IPS DF 19.7 (cell line): ENCODE data around the gene SSH3.

ENCODE experiments used
- DNase-seq: peaks from one replicate; pipeline ENCODE4 v3.0.0-alpha.2; 2013; ENCODE audit warnings: low read depth, low spot score

The SSH3 gene

DNA sequence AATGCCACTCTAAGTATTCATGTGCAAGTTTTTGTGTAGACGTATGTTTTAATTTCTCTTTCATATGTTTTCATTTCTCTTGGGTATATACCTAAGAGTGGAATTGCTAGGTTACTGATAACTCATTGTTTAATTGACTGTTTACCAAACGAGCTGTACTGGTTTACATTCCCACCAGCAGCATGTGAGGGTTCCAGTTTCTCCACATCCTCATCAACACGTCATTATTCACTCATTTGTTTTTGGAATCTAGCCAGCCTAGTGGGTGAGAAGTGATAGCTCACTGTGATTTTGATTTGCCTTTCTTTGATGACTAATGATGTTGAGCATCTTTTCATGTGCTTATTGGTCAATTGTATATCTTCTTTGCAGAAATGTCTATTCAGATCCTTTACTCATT is 10.2 kb upstream of the SSH3 start:
- DNase-seq, result no peak

DNA sequence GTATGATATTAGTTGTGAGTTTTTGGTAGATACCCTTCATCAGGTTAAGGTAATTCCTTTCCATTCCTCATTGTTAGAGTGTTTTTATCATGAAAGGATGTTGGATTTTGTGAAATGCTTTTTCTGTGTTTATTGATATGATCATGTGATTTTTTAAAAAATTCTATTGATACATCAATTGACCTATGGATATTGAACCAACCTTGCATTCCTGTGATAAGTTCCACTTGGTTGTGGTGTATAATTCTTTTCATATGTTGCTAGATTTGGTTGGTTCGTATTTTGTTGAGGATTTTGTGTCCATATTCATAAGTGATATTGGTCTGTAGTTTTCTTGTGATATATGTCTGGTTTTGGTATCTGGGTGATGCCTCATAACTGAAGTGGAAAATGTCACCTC is 7.5 kb upstream of the SSH3 start:
- no peak for DNase-seq

DNA sequence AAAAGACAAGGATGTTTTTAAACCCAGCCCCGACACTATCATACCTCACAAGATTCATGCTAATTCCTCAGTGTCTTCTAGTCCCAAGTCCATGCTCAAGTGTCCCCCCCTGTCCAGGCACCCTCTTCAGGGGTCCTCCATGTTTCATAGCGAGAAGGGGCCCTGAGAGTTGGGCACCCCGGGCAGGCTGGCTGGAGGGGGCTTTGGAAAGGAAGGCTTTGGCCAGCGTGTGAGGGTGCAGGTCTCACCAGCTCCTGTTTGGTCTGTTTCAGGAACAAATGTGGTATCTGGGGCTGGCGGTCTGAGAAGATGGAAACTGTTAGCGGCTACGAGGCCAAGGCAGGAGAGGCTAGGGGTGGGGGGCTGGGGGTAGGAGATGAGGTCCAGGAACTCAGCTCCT is 4.5 kb upstream of the SSH3 start:
- DNase-seq, result no peak

DNA sequence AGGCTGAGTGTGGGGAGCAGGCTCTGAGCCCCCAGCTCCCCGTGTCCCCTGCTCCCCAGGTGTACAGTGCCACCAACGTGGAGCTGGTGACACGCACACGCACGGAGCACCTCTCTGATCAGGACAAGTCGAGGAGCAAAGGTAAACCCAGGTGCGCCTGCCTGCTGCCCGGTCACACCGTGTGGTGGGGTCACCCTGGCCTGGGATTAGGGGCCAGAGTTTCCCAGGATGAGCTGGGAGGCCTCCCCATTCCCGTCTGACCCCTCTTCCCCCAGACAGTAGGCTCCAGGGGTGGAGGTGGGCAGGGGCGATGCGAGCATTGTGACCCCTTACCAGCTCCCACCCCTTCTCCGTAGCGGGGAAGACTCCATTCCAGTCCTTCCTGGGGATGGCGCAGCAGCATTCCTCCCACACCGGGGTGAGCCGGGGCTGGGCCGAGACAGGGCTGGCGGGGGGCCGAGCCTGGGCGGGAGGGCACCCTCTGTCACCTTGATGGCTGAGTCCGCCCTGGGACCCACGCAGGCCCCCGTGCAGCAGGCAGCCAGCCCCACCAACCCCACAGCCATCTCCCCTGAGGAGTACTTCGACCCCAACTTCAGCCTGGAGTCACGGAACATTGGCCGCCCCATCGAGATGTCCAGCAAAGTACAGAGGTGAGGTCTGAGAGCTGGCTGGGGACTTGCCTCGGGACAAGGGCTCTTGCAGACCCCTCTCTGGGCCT is 3.7 kb upstream of the SSH3 start:
- no peak for DNase-seq

DNA sequence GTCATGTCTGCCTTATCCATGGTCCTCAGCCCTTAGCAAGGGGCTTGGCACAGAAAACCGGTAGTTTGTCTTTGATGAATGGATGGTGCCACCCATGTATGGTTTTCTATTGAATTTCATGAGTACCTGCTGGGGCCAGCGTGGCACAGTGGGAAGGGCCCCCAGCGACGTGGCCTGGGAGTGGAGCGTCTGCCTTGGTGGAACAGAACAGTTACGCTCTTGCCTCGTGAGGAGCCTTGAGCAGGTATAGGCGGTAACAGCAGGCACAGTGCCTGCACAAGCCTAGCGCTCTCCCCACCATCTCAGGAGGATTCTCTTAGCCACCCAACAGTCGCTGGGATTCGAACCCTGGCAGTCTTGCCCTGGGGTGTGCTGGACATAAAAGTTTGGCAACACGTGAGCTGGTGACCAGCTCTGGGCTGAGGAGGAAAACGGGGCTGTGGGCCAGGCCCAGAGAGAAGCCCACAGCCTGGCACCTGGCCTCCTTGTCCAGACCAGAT is 3.0 kb upstream of the SSH3 start:
- DNase-seq, result no peak

DNA sequence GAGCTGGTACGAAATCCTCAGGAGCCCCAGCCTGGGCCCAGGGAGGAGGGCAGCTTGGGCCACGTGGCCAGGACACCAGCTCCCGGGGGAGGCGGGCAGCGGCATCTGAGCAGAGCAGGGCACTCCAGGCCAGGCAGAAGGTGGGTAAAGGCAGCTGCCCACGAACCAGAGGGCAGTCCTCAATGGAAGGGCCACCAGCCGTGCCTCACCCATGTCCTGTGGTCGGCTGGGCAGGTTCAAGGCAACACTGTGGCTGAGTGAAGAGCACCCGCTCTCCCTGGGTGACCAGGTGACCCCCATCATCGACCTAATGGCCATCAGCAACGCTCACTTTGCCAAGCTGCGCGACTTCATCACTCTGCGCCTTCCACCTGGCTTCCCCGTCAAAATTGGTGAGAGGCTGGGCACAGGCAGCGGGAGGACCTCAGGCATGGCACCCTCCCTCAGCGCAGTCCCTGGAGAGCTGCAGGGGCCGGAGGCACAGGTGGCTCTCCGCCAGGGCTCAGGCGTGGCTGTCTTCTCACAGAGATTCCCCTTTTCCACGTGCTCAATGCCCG is 2.5 kb upstream of the SSH3 start:
- no peak for DNase-seq

DNA sequence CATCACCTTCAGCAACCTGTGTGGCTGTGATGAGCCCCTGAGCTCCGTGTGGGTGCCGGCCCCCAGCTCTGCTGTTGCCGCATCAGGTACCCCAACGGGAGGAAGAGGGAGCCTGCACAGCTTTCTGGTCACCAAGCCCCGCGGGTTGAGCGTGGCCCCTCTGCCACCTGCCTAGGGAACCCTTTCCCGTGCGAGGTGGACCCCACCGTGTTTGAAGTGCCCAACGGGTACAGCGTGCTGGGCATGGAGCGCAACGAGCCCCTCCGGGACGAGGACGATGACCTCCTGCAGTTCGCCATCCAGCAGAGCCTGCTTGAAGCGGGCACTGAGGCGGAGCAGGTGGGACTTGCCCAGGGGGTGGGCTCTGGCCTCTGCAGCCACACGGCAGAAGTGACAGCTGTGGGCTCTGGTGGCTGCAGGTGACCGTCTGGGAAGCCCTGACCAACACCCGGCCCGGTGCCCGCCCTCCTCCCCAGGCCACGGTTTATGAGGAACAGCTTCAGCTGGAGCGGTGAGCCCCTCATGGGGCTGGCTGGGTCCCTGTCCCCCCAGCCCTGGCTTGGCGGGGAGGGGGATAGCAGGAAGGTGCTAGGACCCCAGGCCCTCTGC is 1.9 kb upstream of the SSH3 start:
- DNase-seq, result no peak

DNA sequence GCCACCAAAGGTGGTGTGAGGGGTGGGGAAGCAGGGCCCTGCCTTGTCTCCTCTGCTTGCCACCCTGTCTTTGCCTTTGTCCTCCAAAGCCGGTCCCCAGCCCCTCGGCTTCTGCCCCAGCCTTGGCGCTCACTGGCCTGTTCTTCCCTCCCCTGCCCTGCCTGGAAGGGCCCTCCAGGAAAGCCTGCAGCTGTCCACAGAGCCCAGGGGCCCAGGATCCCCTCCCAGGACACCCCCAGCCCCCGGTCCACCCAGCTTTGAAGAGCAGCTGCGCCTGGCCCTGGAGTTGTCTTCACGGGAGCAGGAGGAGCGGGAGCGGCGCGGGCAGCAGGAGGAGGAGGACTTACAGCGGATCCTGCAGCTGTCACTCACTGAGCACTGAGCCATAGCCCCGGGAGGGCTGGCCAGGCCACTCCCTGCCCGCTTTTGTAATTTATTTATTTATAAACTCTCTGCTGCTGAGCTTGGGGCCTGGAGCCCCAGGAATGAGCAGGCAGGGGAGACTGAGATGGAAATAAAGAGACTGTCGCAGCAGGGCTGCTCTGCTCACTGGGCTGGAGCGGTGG is 1.3 kb upstream of the SSH3 start:
- no peak for DNase-seq

DNA sequence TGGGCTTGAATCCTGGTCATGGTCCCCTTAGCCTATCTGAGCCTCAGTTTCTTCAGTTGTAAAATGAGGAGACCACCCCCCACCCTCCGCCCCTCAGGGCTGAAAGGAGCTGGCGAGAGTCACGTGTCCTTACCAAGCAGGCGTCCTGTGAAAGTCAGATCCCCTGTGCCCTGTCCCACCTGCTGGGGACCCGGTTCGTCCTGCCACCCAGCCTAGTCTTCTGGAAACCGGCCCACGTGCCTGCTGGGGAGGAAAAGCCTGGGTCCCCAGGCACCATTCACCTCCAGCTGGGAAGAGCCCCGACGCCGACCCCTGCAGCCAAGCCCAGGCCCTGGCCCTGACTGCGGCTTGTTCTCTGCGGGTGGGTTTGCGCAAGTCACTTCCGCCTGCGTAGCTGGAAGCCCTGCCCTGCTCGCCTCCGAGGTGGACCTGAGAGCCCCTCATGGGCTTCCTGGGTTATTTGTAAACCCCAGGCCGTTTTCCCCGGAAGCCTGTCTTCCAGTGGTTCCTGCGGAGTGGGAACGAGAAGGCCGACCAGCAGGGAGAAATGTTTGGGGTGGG is 679 bp upstream of the SSH3 start:
- DNase-seq, result no peak

DNA sequence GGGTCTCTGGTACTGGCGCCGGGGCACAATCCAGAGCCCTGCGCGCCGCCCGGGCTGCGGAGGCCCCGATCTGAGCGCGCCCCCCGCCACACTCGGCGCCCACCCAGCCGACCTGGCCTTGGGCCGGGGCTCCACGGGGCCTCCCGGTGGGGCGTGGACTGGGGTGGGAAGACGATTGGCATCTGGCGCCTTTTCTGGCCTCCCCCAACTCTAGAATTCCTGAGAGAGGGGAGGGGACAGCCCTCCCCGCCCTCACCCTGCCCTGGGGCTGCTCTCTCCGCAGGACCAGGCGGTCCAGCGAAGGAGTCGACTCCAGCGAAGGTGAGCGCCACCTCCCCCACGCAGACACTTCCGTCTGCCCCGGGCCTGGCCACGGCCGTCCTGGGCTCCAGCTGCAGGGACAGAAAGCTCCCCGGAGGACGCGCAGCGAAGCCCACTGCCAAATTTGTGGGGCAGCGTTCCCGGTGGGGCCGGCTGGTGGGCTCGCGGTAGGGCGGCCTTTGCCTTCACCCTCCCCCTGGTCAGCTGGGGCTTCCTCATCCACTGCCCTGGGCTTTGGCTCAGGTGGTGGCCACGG is 593 bp downstream of the SSH3 start:
- DNase-seq, result no peak

DNA sequence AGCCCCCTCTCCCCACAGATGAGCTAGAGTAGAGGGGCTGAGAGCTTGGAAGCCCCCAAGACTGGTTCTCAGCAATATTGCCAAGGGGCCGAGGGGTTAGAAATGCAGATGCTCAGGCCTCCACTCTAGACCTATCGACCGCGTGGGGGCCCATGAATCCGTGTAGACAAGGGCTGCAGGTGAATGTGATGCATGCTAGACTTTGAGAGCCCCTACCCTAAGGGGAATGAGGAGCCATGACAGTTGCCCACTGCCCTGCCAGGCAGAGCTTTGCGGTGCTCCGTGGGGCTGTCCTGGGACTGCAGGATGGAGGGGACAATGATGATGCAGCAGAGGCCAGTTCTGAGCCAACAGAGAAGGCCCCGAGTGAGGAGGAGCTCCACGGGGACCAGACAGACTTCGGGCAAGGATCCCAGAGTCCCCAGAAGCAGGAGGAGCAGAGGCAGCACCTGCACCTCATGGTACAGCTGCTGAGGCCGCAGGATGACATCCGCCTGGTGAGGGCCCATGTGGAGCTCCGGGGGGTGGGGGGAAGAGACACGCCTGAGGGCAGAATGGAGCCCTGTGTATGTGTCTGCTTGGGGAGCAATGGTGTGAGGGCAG is 1.3 kb downstream of the SSH3 start:
- DNase-seq, result no peak

DNA sequence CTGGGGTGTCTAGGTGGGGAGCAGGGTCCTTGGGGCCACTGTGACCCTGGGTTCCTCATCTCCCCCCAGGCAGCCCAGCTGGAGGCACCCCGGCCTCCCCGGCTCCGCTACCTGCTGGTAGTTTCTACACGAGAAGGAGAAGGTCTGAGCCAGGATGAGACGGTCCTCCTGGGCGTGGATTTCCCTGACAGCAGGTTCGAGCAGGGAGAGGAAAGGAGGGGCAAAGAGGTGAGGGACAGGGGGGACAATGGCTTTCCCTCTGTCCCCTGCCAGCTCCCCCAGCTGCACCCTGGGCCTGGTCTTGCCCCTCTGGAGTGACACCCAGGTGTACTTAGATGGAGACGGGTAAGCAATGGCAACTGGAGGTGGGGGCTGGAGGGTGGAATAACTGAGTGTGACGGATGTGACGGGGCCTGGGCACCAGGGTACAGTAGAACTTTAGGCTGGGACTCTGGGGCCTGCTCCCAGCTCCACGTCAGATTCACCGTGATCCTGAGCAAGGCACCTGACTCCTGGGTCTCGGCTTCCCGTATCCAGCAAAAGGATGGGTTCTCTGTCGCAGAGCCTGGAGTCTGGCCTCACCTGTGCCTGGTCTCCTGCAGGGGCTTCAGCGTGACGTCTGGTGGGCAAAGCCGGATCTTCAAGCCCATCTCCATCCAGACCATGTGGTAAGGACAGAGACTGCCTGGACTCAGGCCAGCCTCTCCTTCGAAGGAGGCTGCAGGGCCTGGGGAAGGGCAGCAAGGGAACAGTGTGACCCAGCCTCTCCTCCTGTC is 3.6 kb downstream of the SSH3 start:
- DNase-seq, result no peak

DNA sequence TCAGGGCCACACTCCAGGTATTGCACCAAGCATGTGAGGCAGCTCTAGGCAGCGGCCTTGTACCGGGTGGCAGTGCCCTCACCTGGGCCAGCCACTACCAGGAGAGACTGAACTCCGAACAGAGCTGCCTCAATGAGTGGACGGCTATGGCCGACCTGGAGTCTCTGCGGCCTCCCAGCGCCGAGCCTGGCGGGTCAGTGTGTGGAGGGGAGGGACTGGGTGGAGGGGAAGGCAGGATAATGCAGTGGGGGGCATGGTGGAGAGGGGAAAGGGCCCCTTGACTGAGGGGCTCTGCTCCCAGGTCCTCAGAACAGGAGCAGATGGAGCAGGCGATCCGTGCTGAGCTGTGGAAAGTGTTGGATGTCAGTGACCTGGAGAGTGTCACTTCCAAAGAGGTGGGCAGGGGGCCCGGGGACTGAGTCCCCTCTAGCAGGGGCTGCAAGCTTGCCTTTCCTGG is 4.2 kb downstream of the SSH3 start:
- DNase-seq, result no peak

DNA sequence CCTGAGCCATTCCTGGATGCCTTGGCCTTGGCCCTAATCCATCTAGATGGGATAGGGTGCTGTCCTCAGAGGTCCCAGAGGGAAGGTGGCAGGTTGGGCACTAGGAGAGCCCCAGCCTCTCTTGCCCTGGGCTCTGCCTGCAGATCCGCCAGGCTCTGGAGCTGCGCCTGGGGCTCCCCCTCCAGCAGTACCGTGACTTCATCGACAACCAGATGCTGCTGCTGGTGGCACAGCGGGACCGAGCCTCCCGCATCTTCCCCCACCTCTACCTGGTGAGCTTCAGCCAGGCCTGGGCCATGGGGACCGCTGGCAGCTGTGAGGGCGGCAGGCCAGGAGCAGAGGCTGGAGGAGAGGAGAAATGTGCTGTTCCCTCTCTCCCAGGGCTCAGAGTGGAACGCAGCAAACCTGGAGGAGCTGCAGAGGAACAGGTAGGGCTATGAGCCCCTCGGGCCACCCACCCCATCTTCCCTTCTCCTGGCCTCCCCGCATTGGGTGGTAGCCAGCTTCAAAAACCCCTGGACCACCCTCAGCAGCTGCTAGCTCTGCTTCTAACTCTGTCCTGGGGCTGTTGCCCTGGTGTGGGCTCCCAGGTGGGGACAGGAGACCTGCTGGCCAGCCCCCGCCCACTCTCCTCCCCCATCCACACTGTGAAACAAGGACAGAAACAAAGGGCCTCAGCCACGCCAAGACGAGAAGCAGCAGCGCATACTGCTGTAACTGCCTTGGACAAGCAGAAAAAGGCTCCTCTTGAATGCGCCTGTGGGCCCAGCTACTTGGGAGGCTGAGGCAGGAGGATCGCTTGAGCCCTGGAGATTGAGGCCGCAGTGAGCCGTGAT is 4.9 kb downstream of the SSH3 start:
- DNase-seq, result no peak

DNA sequence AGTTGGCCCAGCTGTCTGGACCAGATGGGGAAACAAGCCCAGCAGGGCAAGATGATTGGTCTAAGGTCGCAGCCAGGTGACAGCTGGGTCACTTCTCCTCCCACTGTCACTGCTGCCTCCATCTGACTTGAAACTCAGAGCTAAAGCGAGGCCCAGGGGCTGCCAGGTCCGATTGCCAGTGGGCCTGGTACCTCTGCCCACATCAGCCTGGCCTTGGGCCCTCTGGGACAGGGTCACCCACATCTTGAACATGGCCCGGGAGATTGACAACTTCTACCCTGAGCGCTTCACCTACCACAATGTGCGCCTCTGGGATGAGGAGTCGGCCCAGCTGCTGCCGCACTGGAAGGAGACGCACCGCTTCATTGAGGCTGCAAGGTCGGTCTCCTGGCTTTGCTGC is 5.8 kb downstream of the SSH3 start:
- no peak for DNase-seq

DNA sequence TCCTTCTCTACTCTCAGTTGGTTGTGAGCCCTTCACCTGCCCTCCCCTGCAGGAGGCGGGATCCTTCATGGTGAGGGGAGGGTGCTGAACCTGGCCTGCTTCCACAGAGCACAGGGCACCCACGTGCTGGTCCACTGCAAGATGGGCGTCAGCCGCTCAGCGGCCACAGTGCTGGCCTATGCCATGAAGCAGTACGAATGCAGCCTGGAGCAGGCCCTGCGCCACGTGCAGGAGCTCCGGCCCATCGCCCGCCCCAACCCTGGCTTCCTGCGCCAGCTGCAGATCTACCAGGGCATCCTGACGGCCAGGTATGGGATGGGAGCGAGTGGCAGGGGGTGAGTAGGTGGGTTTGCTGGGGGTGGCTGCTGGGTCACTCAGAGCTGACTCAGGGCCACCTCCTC is 6.3 kb downstream of the SSH3 start:
- no peak for DNase-seq

DNA sequence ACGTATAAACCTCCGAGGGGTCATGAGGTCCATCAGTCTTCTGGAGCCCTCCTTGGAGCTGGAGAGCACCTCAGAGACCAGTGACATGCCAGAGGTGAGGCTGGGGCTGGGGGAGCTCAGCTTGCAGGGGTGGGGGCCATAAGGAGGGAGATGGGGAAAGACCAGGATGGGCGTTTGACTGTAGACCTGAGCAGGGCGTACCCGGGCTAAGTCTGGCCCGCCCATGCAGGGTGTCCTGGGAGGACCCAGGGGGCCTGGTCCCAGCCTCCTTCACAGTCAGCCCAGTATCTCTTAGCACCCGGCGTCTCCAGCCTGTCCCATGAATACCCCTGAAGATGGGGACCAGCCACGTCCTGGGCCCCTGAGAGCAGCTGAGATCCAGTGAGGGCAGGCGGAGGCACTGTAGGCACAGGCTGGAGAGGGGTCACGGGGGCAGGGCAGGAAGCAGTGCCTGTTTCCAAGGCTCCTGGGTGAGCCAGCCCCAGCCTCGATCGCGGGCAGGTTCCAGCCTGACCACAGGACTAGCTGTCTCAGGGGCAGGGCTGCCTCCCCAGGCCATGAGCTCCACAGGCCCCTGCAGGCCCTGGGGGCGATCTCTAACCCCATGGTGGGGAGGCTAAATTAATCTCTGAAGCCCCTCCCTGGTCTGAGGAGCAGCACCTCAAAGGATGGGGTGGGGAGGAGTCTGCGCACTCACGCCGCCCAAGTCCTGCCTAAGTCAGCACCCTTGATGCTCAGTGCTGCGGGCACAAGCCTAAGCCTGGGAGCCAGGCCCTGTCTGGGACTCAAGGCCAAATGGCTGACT is 7.1 kb downstream of the SSH3 start:
- DNase-seq, result no peak

DNA sequence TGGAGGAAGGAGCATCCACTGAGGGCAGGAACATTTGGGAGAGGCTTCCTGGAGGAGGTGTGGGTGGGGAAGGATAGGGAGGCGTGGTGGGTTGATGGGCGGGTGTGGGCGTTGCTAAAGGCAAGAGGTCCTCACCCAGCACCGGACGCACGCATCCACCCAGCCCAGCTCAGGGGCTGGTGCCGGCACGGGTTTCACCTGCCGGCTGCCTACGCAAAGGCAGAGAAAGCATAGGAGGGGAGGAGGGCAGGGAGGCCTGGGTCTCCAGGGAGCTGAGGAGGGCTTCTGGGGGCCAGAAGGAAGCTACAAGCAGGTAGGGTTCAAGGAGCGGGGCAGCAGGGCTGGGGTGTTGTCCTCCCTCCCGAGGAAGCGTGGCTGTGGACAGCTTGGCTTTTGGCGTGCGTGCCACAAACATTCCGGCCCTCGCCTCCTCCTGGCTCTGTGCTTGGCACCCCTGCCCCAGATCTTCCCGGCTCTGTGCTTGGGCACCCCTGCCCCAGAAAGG is 7.8 kb downstream of the SSH3 start:
- no peak for DNase-seq

DNA sequence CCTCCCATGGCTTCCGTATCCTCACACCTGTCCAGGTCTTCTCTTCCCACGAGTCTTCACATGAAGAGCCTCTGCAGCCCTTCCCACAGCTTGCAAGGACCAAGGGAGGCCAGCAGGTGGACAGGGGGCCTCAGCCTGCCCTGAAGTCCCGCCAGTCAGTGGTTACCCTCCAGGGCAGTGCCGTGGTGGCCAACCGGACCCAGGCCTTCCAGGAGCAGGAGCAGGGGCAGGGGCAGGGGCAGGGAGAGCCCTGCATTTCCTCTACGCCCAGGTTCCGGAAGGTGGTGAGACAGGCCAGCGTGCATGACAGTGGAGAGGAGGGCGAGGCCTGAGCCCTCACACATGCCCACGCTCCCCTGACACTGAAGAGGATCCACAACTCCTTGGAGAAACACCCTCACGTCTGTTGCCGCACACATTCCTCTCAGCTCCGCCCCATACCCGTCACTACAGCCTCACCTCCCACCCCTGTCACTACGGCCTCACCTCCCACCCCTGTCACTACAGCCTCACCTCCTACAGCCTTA is 8.3 kb downstream of the SSH3 start:
- DNase-seq, result no peak
